ENCODE measurements around the gene WNT6. TPM values are rescaled to one million over a fixed set of nuclear protein-coding genes. Genes with fewer than 3 reads are reported as not detected.

The WNT6 gene
- total and polyA plus RNA-seq, 2 of the 8 experiments (the other 6 are each of a cell fraction or from before 2014, with no cell fraction given) = not detected

DNA sequence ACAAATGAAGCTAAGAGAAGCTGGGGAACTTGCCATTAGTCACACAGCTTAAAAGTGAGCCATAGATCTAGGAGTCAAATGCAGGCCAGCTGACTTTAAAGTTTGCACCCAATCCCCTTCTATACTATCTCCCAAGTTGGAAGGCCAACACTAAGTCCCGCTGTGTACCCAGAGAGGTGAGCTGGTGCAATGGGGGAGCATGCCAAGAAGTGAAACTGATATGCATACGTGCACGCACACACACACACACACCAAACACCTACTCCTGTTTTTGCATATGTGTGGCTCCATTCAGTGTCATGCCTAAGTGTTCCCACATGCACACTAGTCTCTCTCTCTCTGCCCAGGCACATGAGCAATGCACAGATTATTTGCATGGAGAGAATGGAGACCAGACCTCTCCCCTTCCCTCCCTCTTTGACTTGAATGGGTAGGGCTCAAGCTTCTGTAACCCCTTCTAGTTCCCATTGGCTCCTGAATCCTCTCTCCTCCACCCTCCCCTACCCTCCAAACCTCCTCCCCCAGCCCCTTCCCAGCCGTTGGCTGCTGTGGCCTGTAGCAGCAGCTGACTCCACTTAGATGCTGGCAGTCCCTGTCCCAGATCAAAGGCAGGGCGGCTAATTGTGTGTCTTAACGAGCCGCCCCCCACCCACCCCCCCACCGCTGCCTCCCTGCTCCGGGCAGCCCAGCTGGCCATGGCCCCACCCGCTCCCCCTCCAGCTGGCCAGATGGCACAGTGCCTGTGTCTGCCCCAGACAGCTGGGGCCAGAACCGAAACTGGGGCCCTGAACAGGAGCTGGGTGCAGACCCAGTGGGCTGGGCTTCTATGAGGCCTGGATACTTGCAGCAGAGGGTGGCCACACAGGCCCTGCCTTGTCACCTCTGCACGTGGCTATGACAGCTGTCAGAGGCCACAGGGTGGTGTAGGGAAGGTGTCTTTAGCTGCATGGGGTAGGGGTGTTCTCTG is 26.7 kb downstream of the WNT6 start (continued):
- no peak for TF ChIP-seq CHD2 (IDR thresholded peaks at IDR 0.05; ENCODE audit: low read length)
- TF ChIP-seq YY1 (IDR thresholded peaks at IDR 0.05; ENCODE audit: low read depth, low read length) = no peak
- TF ChIP-seq SUZ12 (IDR thresholded peaks at IDR 0.05; ENCODE audit: low read length) = no peak
- no peak for TF ChIP-seq ZNF274 (IDR thresholded peaks at IDR 0.05; ENCODE audit: borderline replicate concordance, extremely low read depth, low read length)
- TF ChIP-seq POLR2A (IDR thresholded peaks at IDR 0.05; ENCODE audit: control extremely low read depth in 1 of 2, low read depth in 2 of 2, low read length in 2 of 2) = no peak
- TF ChIP-seq RAD21 (IDR thresholded peaks at IDR 0.05 in 1 of 2, conservative IDR thresholded peaks at IDR 0.05 in 1 of 2; ENCODE audit: low read depth in 2 of 2, low read length in 2 of 2) = no peak
